HCT116 (cell line): ENCODE measurements around the gene CISD3. TPM values are rescaled to one million over a fixed set of nuclear protein-coding genes. Genes with fewer than 3 reads are reported as not detected.

ENCODE experiments used
- ATAC-seq: fragments of 200-7000 bp; cut with Tn5 transposase; 2 replicates; pipeline ENCODE4 v1.9.1; 2020; ENCODE audit warnings: mild to moderate bottlenecking, moderate library complexity
- BruUV-seq: library from RNA; stranded (reverse); fragments of 400-500 nt; replicated peaks from 2 replicates; lab custom pipeline; 2021; lab: Mats Ljungman, UMichigan
- CTCF ChIA-PET: fragments of 300-600 bp; sonication (Branson Sonifier 250); formaldehyde crosslinking; loops from one replicate; lab custom pipeline; 2021; ENCODE audit warnings: antibody characterized with exemption; lab: Charles Lee
- POLR2A ChIA-PET: fragments of 300-600, 350-600 bp; sonication (Branson Sonifier 250); formaldehyde crosslinking; loops from one replicate; lab custom pipeline; 2021; ENCODE audit warnings: antibody characterized with exemption; lab: Charles Lee
- RAD21 ChIA-PET, 2 experiments: fragments of 300-600 bp; sonication (Branson Sonifier 250); formaldehyde crosslinking; loops; one replicate each; lab custom pipeline; 2023; ENCODE audit warnings: low total read pairs in 2 of 2; ENCODE audit not compliant: uncharacterized antibody in 2 of 2, unreplicated experiment in 2 of 2, low non-redundant PET in 1 of 2; lab: Charles Lee
- DNase-seq: peaks from one replicate; pipeline ENCODE4 v3.0.0-alpha.2; 2010; ENCODE audit warnings: low read depth, low spot score
- H2AFZ ChIP-seq: fragments of 200-600 bp; shearing (Covaris generic), sonication (generic); 2 replicates; pipeline ENCODE4 v1.6.1; 2017; ENCODE audit warnings: low read depth, mixed run types, mixed read lengths, antibody characterized with exemption, low read length; ENCODE audit not compliant: poor library complexity, severe bottlenecking
- H3K27ac ChIP-seq: 2 replicates; pipeline ENCODE4 v1.5.1; 2012; ENCODE audit warnings: low read depth, low read length
- H3K27me3 ChIP-seq: fragments of 200-600 bp; sonication (generic); 2 replicates; pipeline ENCODE4 v1.6.1; 2016; ENCODE audit warnings: mixed run types, low read length, mixed read lengths; ENCODE audit not compliant: insufficient read depth
- H3K36me3 ChIP-seq, 2 experiments: fragments of 200-500 bp in 1 of 2; fragments of 200-600 bp in 1 of 2; sonication (Bioruptor generic) in 1 of 2; sonication (generic) in 1 of 2; 2 replicates each; pipeline versions ENCODE4 v1.5.1 to v1.6.1; 2014 to 2016; ENCODE audit warnings: low read length in 2 of 2, inconsistent platforms in 1 of 2, mixed read lengths in 1 of 2, mixed run types in 1 of 2; ENCODE audit not compliant: insufficient read depth in 2 of 2, control insufficient read depth in 1 of 2
- H3K4me1 ChIP-seq, 2 experiments: fragments of 200-600 bp in 1 of 2; sonication (generic) in 1 of 2; 2 replicates each; pipeline versions ENCODE4 v1.5.1 to v1.6.1; 2012 to 2017; ENCODE audit warnings: low read length in 2 of 2, inconsistent platforms in 1 of 2, mild to moderate bottlenecking in 1 of 2, mixed read lengths in 1 of 2, mixed run types in 1 of 2, moderate library complexity in 1 of 2; ENCODE audit not compliant: insufficient read depth in 2 of 2, control insufficient read depth in 1 of 2
- H3K4me2 ChIP-seq: fragments of 200-600 bp; sonication (generic); 2 replicates; pipeline ENCODE4 v1.6.1; 2017; ENCODE audit warnings: mixed run types, low read length, mixed read lengths
- H3K4me3 ChIP-seq, 2 experiments: fragments of 200-600 bp in 1 of 2; sonication (generic) in 1 of 2; replicated peaks in 1 of 2; 2 replicates each; pipeline ENCODE4 v1.5.1; 2011 to 2016; ENCODE audit warnings: low read length in 2 of 2, control low read depth in 1 of 2, low read depth in 1 of 2, mild to moderate bottlenecking in 1 of 2, mixed read lengths in 1 of 2, mixed run types in 1 of 2
- H3K79me2 ChIP-seq: fragments of 200-600 bp; sonication (generic); 2 replicates; pipeline ENCODE4 v1.6.1; 2017; ENCODE audit warnings: mild to moderate bottlenecking, mixed run types, low read length, moderate library complexity, mixed read lengths; ENCODE audit not compliant: insufficient read depth
- H3K9ac ChIP-seq: fragments of 200-600 bp; sonication (generic); 2 replicates; pipeline ENCODE4 v1.6.1; 2016; ENCODE audit warnings: low read length, mixed read lengths
- H3K9me2 ChIP-seq: fragments of 200-600 bp; sonication (generic), shearing (Covaris generic); 2 replicates; pipeline ENCODE4 v1.6.1; 2017; ENCODE audit warnings: mixed run types, mild to moderate bottlenecking, moderate library complexity; ENCODE audit not compliant: insufficient read depth
- H3K9me3 ChIP-seq, 2 experiments: fragments of 200-500 bp in 1 of 2; fragments of 200-600 bp in 1 of 2; sonication (Bioruptor generic) in 1 of 2; sonication (generic) in 1 of 2; 2 replicates each; pipeline ENCODE4 v1.6.1; 2014 to 2017; ENCODE audit warnings: low read length in 2 of 2, mixed read lengths in 2 of 2, inconsistent platforms in 1 of 2, low read depth in 1 of 2, mild to moderate bottlenecking in 1 of 2, mixed run types in 1 of 2, moderate library complexity in 1 of 2; ENCODE audit not compliant: control insufficient read depth in 1 of 2, insufficient read depth in 1 of 2
- H4K20me1 ChIP-seq: fragments of 200-600 bp; sonication (generic), shearing (Covaris generic); 2 replicates; pipeline ENCODE4 v1.6.1; 2017; ENCODE audit warnings: mixed run types, mild to moderate bottlenecking, moderate library complexity; ENCODE audit not compliant: insufficient read depth
- CBX3 ChIP-seq: IDR thresholded peaks from 2 replicates; pipeline ENCODE4 v1.6.1; 2012; ENCODE audit warnings: low read depth
- CTCF ChIP-seq, 3 experiments: fragments of 200-600 bp in 1 of 3; sonication (generic) in 1 of 3; IDR thresholded peaks in 2 of 3; conservative IDR thresholded peaks in 1 of 3; 2 replicates each; pipeline ENCODE4 v1.5.1; 2012 to 2017; ENCODE audit warnings: low read depth in 2 of 3, low read length in 2 of 3, antibody characterized with exemption in 1 of 3, borderline replicate concordance in 1 of 3, control low read depth in 1 of 3, mild to moderate bottlenecking in 1 of 3, mixed read lengths in 1 of 3, mixed run types in 1 of 3, moderate library complexity in 1 of 3; ENCODE audit not compliant: insufficient read depth in 1 of 3
- EGR1 ChIP-seq: IDR thresholded peaks from 2 replicates; pipeline ENCODE4 v1.6.1; 2012; ENCODE audit warnings: low read depth
- ELF1 ChIP-seq: IDR thresholded peaks from 2 replicates; pipeline ENCODE4 v1.6.1; 2012; ENCODE audit warnings: low read depth, borderline replicate concordance
- EZH2 ChIP-seq: fragments of 200-600 bp; sonication (generic); IDR thresholded peaks from 2 replicates; pipeline ENCODE4 v1.6.1; 2017; ENCODE audit warnings: antibody characterized with exemption, mixed run types
- MAX ChIP-seq: IDR thresholded peaks from 2 replicates; pipeline ENCODE4 v1.6.1; 2012
- POLR2AphosphoS5 ChIP-seq: IDR thresholded peaks from 2 replicates; pipeline ENCODE4 v1.6.1; 2011; ENCODE audit warnings: mild to moderate bottlenecking, low read depth, low read length, moderate library complexity
- RAD21 ChIP-seq: IDR thresholded peaks from 2 replicates; pipeline ENCODE4 v1.6.1; 2012; ENCODE audit warnings: low read depth, mild to moderate bottlenecking
- SIN3A ChIP-seq: IDR thresholded peaks from 2 replicates; pipeline ENCODE4 v1.6.1; 2012; ENCODE audit warnings: low read depth
- ZNF274 ChIP-seq: fragments of 200-500 bp; sonication (Bioruptor generic); IDR thresholded peaks from 2 replicates; pipeline ENCODE4 v1.6.1; 2014; ENCODE audit warnings: mild to moderate bottlenecking, low read depth, low read length, inconsistent platforms
- intact Hi-C: fragments of 100-400 bp; cut with micrococcal nuclease; formaldehyde crosslinking; loops from 2 replicates; pipeline ENCODE4 v1.10.0; 2022
- total RNA-seq: library from RNA; stranded (reverse); gene quantifications from one replicate; pipeline ENCODE4 v1.2.1, GENCODE V29; 2021; ENCODE audit not compliant: unreplicated experiment

Gene CISD3
- total RNA-seq, 1 experiment from 2014 or later = 50.2 TPM

- Histone ChIP-seq H4K20me1 (no peaks in the 10 kb centered on the region), H3K4me1 (no peaks in the 10 kb centered on the region)
- POLR2A ChIA-PET = no interaction called here
Observed at GRCh38 chr17:38773258-38773657, 43.1 kb downstream of the CISD3 start.

GRCh38 chr17:38777641-38778250, 47.6 kb downstream of the CISD3 start:
- no peak overlapping the region for H3K4me3 ChIP-seq
- RAD21 ChIA-PET = no interaction called here
- H3K27me3 ChIP-seq = no peaks in the 10 kb centered on the region
- H4K20me1 ChIP-seq = no peaks in the 10 kb centered on the region
- CTCF ChIA-PET = interaction anchor here (0.9 kb wide), 1 partner anchor 395 kb away, joined by 3 read pairs; no protein-coding TSS in a partner anchor
- peaks cover 46 to 50% of the 10 kb centered on the region in 2 experiments; a peak in 3 of 4 replicates for H3K36me3 ChIP-seq
- no peak overlapping the region for H3K27ac ChIP-seq
- DNase-seq = no peak
- no peaks in the 10 kb centered on the region for H3K9me3 ChIP-seq
- intact Hi-C loops = no loop called here
- H3K9me2 ChIP-seq = no peaks in the 10 kb centered on the region
- POLR2A ChIA-PET = no interaction called here
- no peak for ATAC-seq
- H2AFZ ChIP-seq = no peak overlapping the region
- H3K79me2 ChIP-seq = no peaks in the 10 kb centered on the region
- H3K4me2 ChIP-seq = no peak overlapping the region
- BruUV-seq = no TSS peak
- H3K9ac ChIP-seq = no peak overlapping the region
- H3K4me1 ChIP-seq = no peaks in the 10 kb centered on the region
- TF ChIP-seq ELF1 (no peak), POLR2AphosphoS5 (no peak), EGR1 (no peak), RAD21 (no peak), EZH2 (no peak), CTCF (IDR thresholded peaks at IDR 0.05 in 2 of 3, conservative IDR thresholded peaks at IDR 0.05 in 1 of 3; ENCODE audit: borderline replicate concordance in 1 of 3, insufficient read depth in 1 of 3, low read depth in 2 of 3, low read length in 2 of 3) (no peak), SIN3A (no peak)

More at GRCh38 chr17:38773258-38773657, 43.1 kb downstream of the CISD3 start:
- Histone ChIP-seq H3K79me2 (no peaks in the 10 kb centered on the region), H3K36me3 (peaks cover 35 to 40% of the 10 kb centered on the region in 2 experiments; a peak in 3 of 4 replicates), H3K4me3 (no peak overlapping the region), H3K9ac (no peak overlapping the region), H3K27ac (no peak overlapping the region), H3K4me2 (no peak overlapping the region), H3K27me3 (no peaks in the 10 kb centered on the region), H3K9me3 (no peaks in the 10 kb centered on the region), H3K9me2 (no peaks in the 10 kb centered on the region), H2AFZ (no peak overlapping the region)
- DNase-seq = no peak
- BruUV-seq = no TSS peak
- TF ChIP-seq CBX3 (no peak), EGR1 (no peak), MAX (no peak), ZNF274 (no peak)
- RAD21 ChIA-PET = no interaction called here
- intact Hi-C loops = no loop called here
- ATAC-seq = no peak
- CTCF ChIA-PET = no interaction called here
